Sigmoid colon (tissue), 4 donors: ENCODE measurements around the gene KIF5A.

Experiments
- CTCF ChIP-seq, 4 experiments: fragments of 450-650 bp in 3 of 4; fragments of 200-600 bp in 1 of 4; IDR thresholded peaks; one replicate each; pipeline ENCODE4 v1.5.1; 2016 to 2019; ENCODE audit warnings: antibody characterized with exemption in 4 of 4, mild to moderate bottlenecking in 3 of 4, moderate library complexity in 2 of 4
- POLR2A ChIP-seq, 2 donors: fragments of 450-650 bp; IDR thresholded peaks; one replicate each; pipeline ENCODE4 v1.6.1; 2016; ENCODE audit warnings: antibody characterized with exemption in 2 of 2, mild to moderate bottlenecking in 2 of 2, moderate library complexity in 2 of 2
- POLR2AphosphoS5 ChIP-seq, 4 donors: sonication (generic); formaldehyde crosslinking; IDR thresholded peaks; one replicate each; pipeline ENCODE4 v1.6.1; 2017; ENCODE audit warnings: antibody characterized with exemption in 4 of 4

- no peak for TF ChIP-seq POLR2AphosphoS5 (IDR thresholded peaks at IDR 0.05)
- TF ChIP-seq CTCF (IDR thresholded peaks at IDR 0.05), result no peak
- TF ChIP-seq POLR2A (IDR thresholded peaks at IDR 0.05), result no peak
Measured at GRCh38 chr12:57536597-57536942, 13.3 kb upstream of the KIF5A start.
